MM.1S (cell line): Measurements from ENCODE around the gene DCUN1D3.

Experiments
- CTCF ChIP-seq: fragments of 300-600 bp; sonication (generic); IDR thresholded peaks from 2 replicates; pipeline ENCODE4 v1.5.1; 2016; ENCODE audit warnings: antibody characterized with exemption, low read length, mixed read lengths
- EZH2 ChIP-seq: fragments of 300-600 bp; sonication (generic); optimal IDR thresholded peaks from 2 replicates; pipeline ENCODE3; 2017; ENCODE audit warnings: low read depth, mild to moderate bottlenecking, antibody characterized with exemption, low read length, mixed read lengths
- EZH2phosphoT487 ChIP-seq: fragments of 300-600 bp; sonication (generic); IDR thresholded peaks from 2 replicates; pipeline ENCODE4 v1.6.1; 2018; ENCODE audit warnings: antibody characterized with exemption, low read length

GRCh38 chr16:20850981-20851380, 49.2 kb downstream of the DCUN1D3 start:
- TF ChIP-seq EZH2: no peak
- TF ChIP-seq CTCF: no peak
- no peak for TF ChIP-seq EZH2phosphoT487
